Activated T-helper 17 cell treated with anti-CD3 and anti-CD28 coated beads, Interleukin-2, amount 50 U/mL, for 72 hours (primary cell): ENCODE results near the gene HYAL3. TPM values are rescaled to one million over a fixed set of nuclear protein-coding genes. Genes with fewer than 3 reads are reported as not detected.

ENCODE experiments used
- ATAC-seq: fragments of 150-1000 bp; cut with Tn5 transposase; replicated peaks from 2 replicates; pipeline ENCODE4 v1.10.0; 2021; ENCODE audit warnings: mild to moderate bottlenecking, moderate library complexity
- H3K27ac Mint-ChIP-seq: one replicate; pipeline ENCODE4 v1.8.0; 2022; ENCODE audit warnings: mixed read lengths
- H3K27me3 Mint-ChIP-seq: one replicate; pipeline ENCODE4 v1.8.0; 2022; ENCODE audit warnings: mixed read lengths
- H3K36me3 Mint-ChIP-seq: one replicate; pipeline ENCODE4 v1.8.0; 2022; ENCODE audit warnings: low read depth, mild to moderate bottlenecking, mixed read lengths
- H3K4me1 Mint-ChIP-seq: one replicate; pipeline ENCODE4 v1.8.0; 2022; ENCODE audit warnings: mixed read lengths
- H3K4me3 Mint-ChIP-seq: one replicate; pipeline ENCODE4 v1.8.0; 2022; ENCODE audit warnings: mild to moderate bottlenecking, mixed read lengths
- H3K9me3 Mint-ChIP-seq: one replicate; pipeline ENCODE4 v1.8.0; 2022; ENCODE audit warnings: mixed read lengths
- total RNA-seq, 2 donors: library from RNA; stranded (reverse); gene quantifications; one replicate each; pipeline ENCODE4 v1.2.3, GENCODE V29; 2022

The HYAL3 gene
- total RNA-seq, 2 donors from 2014 or later, result 12.2 to 13.0 TPM

- H3K27ac Mint-ChIP-seq, result peak overlapping the region; percentile 25
- H3K36me3 Mint-ChIP-seq, result peaks cover 19% of the 10 kb centered on the region
- no peaks in the 10 kb centered on the region for H3K27me3 Mint-ChIP-seq
- no peaks in the 10 kb centered on the region for H3K9me3 Mint-ChIP-seq
- peaks cover 11% of the 10 kb centered on the region for H3K4me1 Mint-ChIP-seq
- ATAC-seq, result no peak
- H3K4me3 Mint-ChIP-seq, result no peak overlapping the region
Observed at GRCh38 chr3:50323614-50324199, 24.5 kb upstream of the HYAL3 start.

DNA sequence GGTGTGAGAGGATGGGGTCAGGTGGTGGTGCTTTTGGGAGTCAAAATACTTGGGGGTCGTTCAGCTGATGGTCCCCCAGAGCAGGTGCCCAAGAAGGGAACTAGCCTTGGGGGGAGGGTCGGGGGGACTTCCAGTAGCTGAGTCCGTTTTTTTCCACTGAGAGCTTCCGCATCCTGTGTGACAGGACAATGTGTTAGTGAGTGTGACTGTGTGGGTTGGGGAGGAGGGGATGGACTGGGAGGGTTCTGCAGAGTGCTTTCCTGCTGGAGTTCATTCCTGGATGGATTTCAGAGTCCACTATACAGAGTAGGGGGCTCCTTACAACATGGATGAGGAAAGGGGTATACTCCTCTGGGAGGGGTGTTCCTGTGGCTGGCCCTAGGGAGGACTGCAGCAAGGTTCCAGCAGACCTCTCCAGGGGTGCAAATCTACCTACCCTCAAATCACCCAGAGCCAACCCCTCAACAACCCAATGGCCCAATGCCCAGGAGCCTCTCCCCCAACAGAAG, 23.9 kb upstream of the HYAL3 start:
- no peak for ATAC-seq
- Mint-ChIP-seq H3K36me3 (peaks cover 13% of the 10 kb centered on the region), H3K27me3 (no peaks in the 10 kb centered on the region), H3K4me3 (peak overlapping the region; percentile 88), H3K4me1 (peaks cover 11% of the 10 kb centered on the region), H3K9me3 (no peaks in the 10 kb centered on the region), H3K27ac (peak overlapping the region; percentile 25)

DNA sequence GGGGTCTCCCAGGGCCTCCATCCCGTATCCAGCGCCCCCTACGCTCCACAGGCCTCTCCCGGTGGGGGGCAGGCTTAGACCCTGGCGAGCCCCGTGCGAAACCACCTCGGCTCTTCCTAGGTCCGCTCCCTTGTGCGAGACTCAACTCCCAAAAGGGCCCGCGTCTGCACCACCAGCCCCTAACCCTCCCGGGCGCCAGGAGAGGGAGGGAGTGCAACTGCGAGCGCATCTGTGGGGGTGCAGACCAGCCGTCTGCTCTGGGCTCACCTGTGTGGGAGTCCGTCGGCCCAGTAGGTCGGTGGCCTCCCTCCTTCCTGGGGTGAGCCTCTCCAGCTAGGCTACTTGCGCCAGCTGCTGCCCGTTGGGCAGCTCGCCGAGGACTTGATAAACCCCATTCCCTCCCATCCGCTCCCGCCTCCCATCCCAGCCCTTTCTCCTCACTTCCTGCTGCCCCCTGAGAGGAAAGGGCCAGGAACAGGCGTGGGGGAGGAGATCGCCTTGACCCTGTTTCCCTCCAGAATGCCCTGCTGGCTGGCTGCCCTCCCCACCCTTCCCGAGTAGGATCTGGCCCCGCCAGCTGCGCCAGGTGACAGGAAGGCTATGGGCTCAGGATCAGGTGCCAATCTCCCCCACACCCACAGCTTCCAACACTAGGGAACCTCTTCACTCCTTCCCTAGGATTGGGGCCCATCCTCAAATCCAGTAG, 23.3 kb upstream of the HYAL3 start, which contains the start of gene HYAL2:
TSS of gene HYAL2 (minus strand) at position 360 of the 706 bp plus-strand sequence. CDS start 2,256 bp downstream, outside the sequence.
- H3K36me3 Mint-ChIP-seq, result peaks cover 11% of the 10 kb centered on the region
- no peaks in the 10 kb centered on the region for H3K27me3 Mint-ChIP-seq
- peaks cover 11% of the 10 kb centered on the region for H3K4me1 Mint-ChIP-seq
- no peak for ATAC-seq
- no peaks in the 10 kb centered on the region for H3K9me3 Mint-ChIP-seq
- peak within 1 kb of the TSS; percentile 88 for H3K4me3 Mint-ChIP-seq
- H3K27ac Mint-ChIP-seq, result peak within 1 kb of the TSS; percentile 88

DNA sequence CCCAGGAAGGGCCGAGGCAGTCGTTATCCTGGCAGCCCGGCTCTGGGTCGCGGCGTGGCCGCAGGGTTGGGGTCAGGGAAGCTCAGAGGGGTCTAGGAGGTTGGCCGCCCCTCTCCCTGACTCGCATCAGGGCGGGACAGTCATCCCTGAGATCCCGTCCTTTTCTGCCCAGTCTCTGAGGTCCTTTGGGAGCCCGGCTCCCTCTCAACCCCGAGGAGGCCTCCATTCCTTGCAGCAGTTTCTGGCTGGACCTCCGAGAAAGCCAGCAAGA, 22.8 kb upstream of the HYAL3 start:
- Mint-ChIP-seq H3K27me3 (no peaks in the 10 kb centered on the region), H3K4me1 (peaks cover 11% of the 10 kb centered on the region), H3K36me3 (peaks cover 11% of the 10 kb centered on the region), H3K27ac (no peak overlapping the region), H3K4me3 (peak overlapping the region; percentile 88), H3K9me3 (no peaks in the 10 kb centered on the region)
- no peak for ATAC-seq

DNA sequence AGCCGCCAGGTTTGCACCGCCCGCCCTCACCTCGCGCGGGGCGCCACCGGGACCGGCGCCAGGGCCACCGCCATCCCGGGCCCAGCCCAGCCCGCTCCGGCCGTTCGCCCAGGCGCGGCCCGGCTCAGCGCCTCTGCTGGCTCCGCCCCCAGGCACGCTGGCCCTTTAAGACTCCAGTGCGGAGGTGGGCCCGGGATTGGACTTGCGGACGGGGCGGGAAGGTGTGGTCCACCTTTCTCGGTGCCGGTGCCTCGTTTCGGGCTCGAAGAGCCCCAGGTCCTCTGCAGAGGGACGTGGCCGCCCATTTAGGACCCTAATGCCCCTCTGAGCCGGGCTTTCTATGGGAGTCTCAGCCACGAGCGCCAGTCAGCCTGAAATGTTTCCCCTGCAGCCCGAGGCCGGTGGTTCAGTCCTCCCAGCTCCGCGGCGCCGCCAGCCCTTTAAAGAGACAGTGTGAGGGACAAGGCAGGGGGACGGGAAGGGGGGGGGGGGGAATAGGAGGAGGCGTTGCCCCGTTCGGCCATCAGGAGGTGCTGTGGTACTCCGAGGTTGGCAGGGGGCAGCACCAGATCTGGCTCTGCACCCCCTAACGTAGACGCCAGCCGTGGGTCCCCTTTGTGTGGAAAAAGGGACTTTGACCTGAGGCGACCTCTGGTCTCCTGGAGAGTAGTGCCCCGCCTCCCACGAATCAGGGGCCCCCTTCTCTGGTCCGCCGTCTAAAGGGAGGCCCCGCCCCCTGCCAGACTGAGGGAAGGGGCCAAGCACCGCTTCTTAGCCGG, 22.3 kb upstream of the HYAL3 start:
- peak; percentile 80 for ATAC-seq
- peaks cover 16% of the 10 kb centered on the region for H3K4me1 Mint-ChIP-seq
- H3K9me3 Mint-ChIP-seq, result no peaks in the 10 kb centered on the region
- peaks cover 11% of the 10 kb centered on the region for H3K36me3 Mint-ChIP-seq
- H3K4me3 Mint-ChIP-seq, result peak overlapping the region; percentile 88
- peak overlapping the region; percentile 88 for H3K27ac Mint-ChIP-seq
- H3K27me3 Mint-ChIP-seq, result no peaks in the 10 kb centered on the region

DNA sequence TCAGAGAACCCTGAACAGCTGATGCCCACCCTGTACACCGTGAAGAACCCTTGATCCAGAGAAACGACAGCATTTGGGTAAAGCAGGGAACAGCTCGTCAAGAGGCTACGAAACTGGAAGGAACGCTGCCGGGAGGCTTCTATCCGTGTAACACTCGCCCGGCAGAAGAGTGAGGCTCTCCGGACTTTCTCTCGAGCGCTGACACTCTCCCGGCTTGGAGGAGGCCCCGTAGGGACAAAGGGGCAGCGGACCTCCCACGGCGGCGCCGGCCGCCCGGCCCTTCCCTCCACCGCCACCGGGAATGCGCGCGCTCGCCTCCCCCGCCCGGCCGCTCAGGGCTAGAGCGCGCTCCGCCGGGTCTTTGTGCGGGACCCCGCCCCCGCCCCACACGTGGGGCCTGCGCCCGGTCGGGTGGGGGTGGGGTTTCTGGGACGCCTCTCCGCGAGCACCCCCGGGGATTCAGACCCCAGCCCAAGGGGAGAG, 21.7 kb upstream of the HYAL3 start:
- Mint-ChIP-seq H3K4me1 (peaks cover 21% of the 10 kb centered on the region), H3K27me3 (no peaks in the 10 kb centered on the region), H3K4me3 (peak overlapping the region; percentile 88), H3K27ac (peak overlapping the region; percentile 87), H3K9me3 (no peaks in the 10 kb centered on the region), H3K36me3 (peaks cover 11% of the 10 kb centered on the region)
- ATAC-seq, result peak; percentile 61

DNA sequence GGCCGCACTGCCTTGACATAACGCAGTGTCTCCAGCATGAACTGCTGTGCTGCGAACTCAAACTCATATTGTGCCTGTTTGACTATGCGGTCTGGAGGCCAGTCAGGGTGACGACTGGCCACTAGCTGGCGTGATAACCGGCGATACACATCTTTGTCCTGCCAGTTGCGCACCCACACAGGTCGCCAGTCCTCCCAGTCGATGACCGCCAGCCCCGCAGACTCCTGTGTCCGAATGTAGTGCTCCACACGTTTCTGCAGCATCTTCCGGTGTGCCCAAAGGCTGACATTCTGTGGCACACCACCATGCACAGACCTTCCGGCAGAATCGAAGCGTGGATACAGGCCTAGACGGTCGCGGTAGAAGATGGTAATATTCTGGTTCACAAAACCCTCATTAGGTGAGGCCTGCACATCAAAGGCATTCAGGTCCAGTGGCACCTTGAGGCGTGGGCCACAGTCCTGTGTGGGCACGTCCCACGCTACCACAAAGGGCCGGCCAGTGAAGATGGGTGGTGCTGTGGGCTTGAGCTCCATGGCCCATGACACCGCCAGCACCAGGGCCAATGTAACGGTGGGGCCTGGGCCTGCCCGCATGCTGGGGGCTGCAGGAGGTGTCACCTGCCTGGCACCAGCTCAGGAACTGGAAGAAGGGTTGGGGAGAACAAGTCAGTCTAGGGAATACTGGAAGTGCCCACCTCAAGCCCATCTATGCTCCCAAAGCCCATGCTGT, 20.9 kb upstream of the HYAL3 start:
- ATAC-seq, result no peak
- Mint-ChIP-seq H3K27me3 (no peaks in the 10 kb centered on the region), H3K36me3 (peaks cover 6% of the 10 kb centered on the region), H3K4me1 (peaks cover 21% of the 10 kb centered on the region), H3K4me3 (peak overlapping the region; percentile 88), H3K27ac (peak overlapping the region; percentile 87), H3K9me3 (no peaks in the 10 kb centered on the region)

GRCh38 chr3:50319181-50319893, 20.1 kb upstream of the HYAL3 start:
- Mint-ChIP-seq H3K27ac (no peak overlapping the region), H3K27me3 (no peaks in the 10 kb centered on the region), H3K4me3 (peak overlapping the region; percentile 88), H3K36me3 (no peaks in the 10 kb centered on the region), H3K9me3 (no peaks in the 10 kb centered on the region), H3K4me1 (peaks cover 21% of the 10 kb centered on the region)
- ATAC-seq, result no peak

DNA sequence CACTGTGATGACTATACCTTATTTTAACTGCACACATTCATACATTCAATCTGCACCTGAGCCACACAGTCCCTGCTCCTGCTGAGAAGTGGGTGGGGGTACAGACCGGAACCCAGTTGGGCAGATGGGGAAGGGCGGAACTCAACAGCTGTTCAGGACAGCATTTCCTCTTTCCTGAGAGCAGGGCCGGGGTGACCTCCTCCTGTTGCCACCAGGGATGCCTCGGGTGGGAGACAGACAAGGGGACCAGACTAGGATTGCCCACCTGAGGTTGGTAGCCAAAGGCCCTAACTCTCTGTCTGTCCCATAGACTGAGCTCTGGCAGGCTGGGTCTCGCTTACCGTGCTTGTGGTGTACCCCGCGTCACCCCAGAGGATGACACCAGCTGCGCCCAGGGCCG, 19.4 kb upstream of the HYAL3 start:
- H3K27ac Mint-ChIP-seq, result no peak overlapping the region
- no peaks in the 10 kb centered on the region for H3K27me3 Mint-ChIP-seq
- peak overlapping the region; percentile 88 for H3K4me3 Mint-ChIP-seq
- no peaks in the 10 kb centered on the region for H3K36me3 Mint-ChIP-seq
- peaks cover 21% of the 10 kb centered on the region for H3K4me1 Mint-ChIP-seq
- H3K9me3 Mint-ChIP-seq, result no peaks in the 10 kb centered on the region
- ATAC-seq, result no peak

DNA sequence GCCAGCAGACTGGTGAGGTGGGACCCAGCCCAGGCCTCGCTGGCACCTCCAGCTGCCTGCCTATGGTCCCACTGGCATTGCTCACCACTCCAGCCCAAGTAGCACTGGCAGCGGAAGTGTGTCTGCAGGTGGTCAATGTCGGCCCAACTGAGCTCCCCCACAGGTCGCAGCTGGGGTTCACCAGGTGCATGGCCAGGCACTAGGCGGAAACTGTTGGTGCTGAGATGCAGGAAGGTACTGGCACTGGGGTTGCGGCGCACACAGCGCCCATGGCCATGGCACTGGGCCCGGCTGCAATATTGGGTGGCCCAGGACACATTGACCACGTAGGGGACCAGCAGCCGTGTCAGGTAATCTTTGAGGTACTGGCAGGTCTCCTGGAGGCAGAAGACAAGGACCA, 19.0 kb upstream of the HYAL3 start:
- H3K27ac Mint-ChIP-seq, result no peak overlapping the region
- no peak for ATAC-seq
- peaks cover 21% of the 10 kb centered on the region for H3K4me1 Mint-ChIP-seq
- no peaks in the 10 kb centered on the region for H3K27me3 Mint-ChIP-seq
- H3K4me3 Mint-ChIP-seq, result no peak overlapping the region
- H3K9me3 Mint-ChIP-seq, result no peaks in the 10 kb centered on the region
- H3K36me3 Mint-ChIP-seq, result no peaks in the 10 kb centered on the region

DNA sequence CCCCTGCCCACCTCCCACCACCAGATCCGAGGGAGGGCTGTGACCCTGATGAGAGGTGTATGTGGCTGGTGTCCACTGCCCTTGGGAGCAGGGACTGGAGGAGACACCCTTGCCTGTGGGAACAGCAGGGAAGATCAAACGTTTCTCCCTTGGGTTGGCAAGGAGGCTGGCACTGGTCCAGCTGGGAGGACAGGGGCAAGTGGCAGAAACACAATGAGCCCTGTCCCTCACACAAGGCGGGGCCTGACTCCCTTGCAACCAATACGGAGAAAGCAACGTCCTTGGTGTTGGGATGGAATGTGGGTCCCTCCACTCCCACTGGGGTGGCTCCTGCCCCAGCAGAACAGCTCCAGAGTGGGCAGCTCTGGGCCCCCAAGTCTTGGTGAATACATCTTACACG, 18.1 kb upstream of the HYAL3 start:
- Mint-ChIP-seq H3K9me3 (no peaks in the 10 kb centered on the region), H3K36me3 (no peaks in the 10 kb centered on the region), H3K27me3 (no peaks in the 10 kb centered on the region), H3K27ac (peak overlapping the region; percentile 74), H3K4me3 (peak overlapping the region; percentile 71), H3K4me1 (peaks cover 21% of the 10 kb centered on the region)
- no peak for ATAC-seq

DNA sequence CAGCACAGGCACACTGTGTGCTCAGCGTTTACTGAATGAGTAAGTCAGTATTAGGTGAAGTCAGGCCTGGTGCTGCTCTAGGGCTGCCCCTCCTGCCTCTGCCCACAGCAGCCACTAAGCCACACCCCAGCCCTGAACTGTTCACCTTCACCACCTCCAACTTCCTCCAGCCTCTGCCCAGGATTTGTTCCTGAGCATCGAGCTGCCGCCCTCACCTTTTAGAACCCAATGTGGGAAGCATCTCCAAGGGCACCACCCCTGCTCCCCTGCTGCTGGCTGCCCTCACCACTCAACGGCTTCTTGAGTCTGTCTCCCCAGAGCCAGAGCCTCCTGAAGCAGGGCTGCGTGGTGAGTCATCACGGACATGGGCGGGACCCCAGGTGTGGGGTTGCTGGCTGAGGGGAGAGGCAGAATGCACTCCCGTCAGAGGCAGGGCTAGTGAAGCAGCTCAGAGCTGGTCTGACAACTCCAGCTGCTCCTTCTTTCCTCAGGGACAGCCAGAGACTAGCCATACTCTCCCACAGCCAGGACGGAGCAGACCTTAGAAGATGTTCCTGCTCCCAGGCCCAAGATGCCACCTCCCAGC, 17.5 kb upstream of the HYAL3 start:
- H3K36me3 Mint-ChIP-seq, result no peaks in the 10 kb centered on the region
- peak overlapping the region; percentile 71 for H3K4me3 Mint-ChIP-seq
- H3K4me1 Mint-ChIP-seq, result peaks cover 21% of the 10 kb centered on the region
- H3K27ac Mint-ChIP-seq, result peak overlapping the region; percentile 74
- ATAC-seq, result peak; percentile 80
- H3K27me3 Mint-ChIP-seq, result no peaks in the 10 kb centered on the region
- no peaks in the 10 kb centered on the region for H3K9me3 Mint-ChIP-seq

- Mint-ChIP-seq H3K27me3 (no peaks in the 10 kb centered on the region), H3K36me3 (no peaks in the 10 kb centered on the region), H3K4me3 (no peak overlapping the region), H3K9me3 (no peaks in the 10 kb centered on the region), H3K4me1 (peaks cover 16% of the 10 kb centered on the region), H3K27ac (peak overlapping the region; percentile 47)
- no peak for ATAC-seq
Observed at GRCh38 chr3:50314816-50315215, 15.6 kb upstream of the HYAL3 start.
